Measurements from ENCODE around the gene UTP3. TPM values are rescaled to one million over a fixed set of nuclear protein-coding genes. Genes with fewer than 3 reads are reported as not detected.

The UTP3 gene
- total RNA-seq, 2 donors from 2014 or later = 12.5 to 15.5 TPM

DNA sequence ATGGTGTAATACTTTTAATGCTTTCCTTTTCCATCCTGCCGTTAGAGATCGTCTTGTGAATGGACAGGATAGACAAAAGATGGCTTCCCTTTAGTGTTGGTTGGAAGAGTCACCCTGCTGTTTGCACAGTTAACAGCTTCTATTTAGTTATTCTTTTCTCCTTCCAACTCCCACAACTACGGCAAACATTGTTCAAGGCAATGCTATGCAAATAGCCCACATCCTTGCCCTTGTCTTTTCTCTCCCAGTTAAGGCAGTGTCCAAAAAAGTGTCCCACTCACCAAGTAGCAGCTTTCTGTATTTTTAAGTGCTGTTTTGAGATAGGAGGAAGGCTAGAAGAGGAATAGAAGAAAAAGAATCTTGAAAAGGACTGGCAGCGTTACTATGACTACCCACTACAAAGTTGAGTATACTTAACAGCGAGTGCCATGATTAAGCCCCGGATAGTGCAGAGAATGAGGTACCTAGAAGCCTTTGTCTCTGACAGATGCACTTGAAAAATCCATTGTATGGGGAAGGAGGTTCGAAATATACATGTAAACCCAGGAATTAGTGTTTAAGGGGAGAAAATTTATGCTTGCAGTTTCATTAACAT, 21.4 kb downstream of the UTP3 start:
- Histone ChIP-seq H3K4me1 (peaks cover 61% of the 10 kb centered on the region), H3K27ac (peak overlapping the region in 1 of 4 donors; percentile 16), H3K4me3 (no peak overlapping the region), H3K27me3 (no peaks in the 10 kb centered on the region), H3K9me3 (no peaks in the 10 kb centered on the region), H3K36me3 (replicated peaks in 1 of 2; ENCODE audit: insufficient read depth in 1 of 2, low read depth in 2 of 2) (no peaks in the 10 kb centered on the region)
- ATAC-seq = no peak
- 43 to 44% methylated on average over 7 of the region's 7 CpGs for WGBS, 2 donors
- DNase-seq = no peak
- intact Hi-C loops (cut with DNase I) = no loop called here
- no peak for TF ChIP-seq CTCF (IDR thresholded peaks at IDR 0.05)
- no peak for TF ChIP-seq POLR2A (IDR thresholded peaks at IDR 0.05)

- Histone ChIP-seq H3K27ac (no peak overlapping the region), H3K9me3 (no peaks in the 10 kb centered on the region), H3K36me3 (replicated peaks in 1 of 2; ENCODE audit: insufficient read depth in 1 of 2, low read depth in 2 of 2) (no peaks in the 10 kb centered on the region), H3K4me1 (peaks cover 54% of the 10 kb centered on the region), H3K27me3 (no peaks in the 10 kb centered on the region), H3K4me3 (no peak overlapping the region)
- ATAC-seq = no peak
- intact Hi-C loops (cut with DNase I) = no loop called here
- DNase-seq = no peak
- TF ChIP-seq CTCF (IDR thresholded peaks at IDR 0.05) = no peak
- TF ChIP-seq POLR2A (IDR thresholded peaks at IDR 0.05) = no peak
- 32 to 52% methylated on average over 3 of the region's 3 CpGs for WGBS, 2 donors
These were observed 23.3 kb downstream of the UTP3 start for GRCh38 chr4:70711599-70711998.

- H3K4me3 ChIP-seq = no peak overlapping the region
- no peak for DNase-seq
- no peaks in the 10 kb centered on the region for H3K36me3 ChIP-seq (replicated peaks in 1 of 2; ENCODE audit: insufficient read depth in 1 of 2, low read depth in 2 of 2)
- no peaks in the 10 kb centered on the region for H3K9me3 ChIP-seq
- H3K27me3 ChIP-seq = no peaks in the 10 kb centered on the region
- 27 to 41% methylated on average over 3 of the region's 3 CpGs for WGBS, 2 donors
- H3K4me1 ChIP-seq = peaks cover 49% of the 10 kb centered on the region
- no peak for ATAC-seq
- no peak overlapping the region for H3K27ac ChIP-seq
- intact Hi-C loops (cut with DNase I) = no loop called here
- TF ChIP-seq CTCF (IDR thresholded peaks at IDR 0.05) (no peak), POLR2A (IDR thresholded peaks at IDR 0.05) (no peak)
These were observed 23.8 kb downstream of the UTP3 start for GRCh38 chr4:70712150-70712549.

DNA sequence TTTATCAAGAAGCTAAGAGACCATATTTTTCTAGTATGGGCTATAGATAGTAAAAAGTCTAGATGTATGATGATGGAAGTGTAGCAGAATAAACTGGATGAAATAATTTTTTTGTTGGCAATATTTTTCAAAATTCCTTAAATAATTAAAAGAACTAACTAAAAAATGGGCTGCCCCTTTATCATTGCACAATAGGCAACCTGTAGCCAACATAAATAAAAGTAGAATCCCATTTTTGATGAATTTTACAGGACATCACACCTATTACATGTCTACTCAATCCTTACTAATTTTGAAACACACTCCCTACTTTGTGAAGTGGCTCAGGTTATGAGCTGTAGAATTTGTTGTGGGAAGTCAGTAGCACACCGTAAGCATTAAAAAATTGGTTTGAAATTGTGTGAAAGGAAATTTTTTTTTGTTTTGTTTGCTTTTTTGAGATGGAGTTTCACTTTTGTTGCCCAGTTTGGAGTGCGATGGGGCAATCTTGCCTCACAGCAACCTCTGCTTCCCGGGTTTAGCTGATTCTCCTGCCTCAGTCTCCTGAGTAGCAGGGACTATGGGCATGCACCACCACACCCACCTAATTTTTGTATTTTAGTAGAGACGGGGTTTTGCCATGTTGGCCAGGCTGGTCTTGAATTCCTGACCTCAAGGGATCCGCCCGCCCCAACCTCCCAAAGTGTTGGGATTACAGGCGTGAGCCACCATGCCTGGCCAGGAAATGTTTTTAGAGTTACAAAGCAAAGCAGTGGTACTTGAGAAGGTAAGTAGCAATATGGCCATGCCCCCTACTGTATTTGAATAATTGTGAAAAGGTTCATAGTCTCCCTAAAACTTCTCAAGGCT, 24.5 kb downstream of the UTP3 start:
- WGBS, 2 donors = 83 to 92% methylated on average over 7 of the region's 7 CpGs
- ATAC-seq = no peak
- TF ChIP-seq POLR2A (IDR thresholded peaks at IDR 0.05) (no peak), CTCF (IDR thresholded peaks at IDR 0.05) (no peak)
- Histone ChIP-seq H3K36me3 (replicated peaks in 1 of 2; ENCODE audit: insufficient read depth in 1 of 2, low read depth in 2 of 2) (no peaks in the 10 kb centered on the region), H3K27me3 (no peaks in the 10 kb centered on the region), H3K27ac (no peak overlapping the region), H3K4me3 (no peak overlapping the region), H3K9me3 (no peaks in the 10 kb centered on the region), H3K4me1 (peaks cover 46% of the 10 kb centered on the region)
- no peak for DNase-seq
- intact Hi-C loops (cut with DNase I) = no loop called here
